ENCODE results near the gene SYAP1.
A peak's percentile ranks its signal among the peaks of the same experiment; 100 is the strongest.

The SYAP1 gene

DNA sequence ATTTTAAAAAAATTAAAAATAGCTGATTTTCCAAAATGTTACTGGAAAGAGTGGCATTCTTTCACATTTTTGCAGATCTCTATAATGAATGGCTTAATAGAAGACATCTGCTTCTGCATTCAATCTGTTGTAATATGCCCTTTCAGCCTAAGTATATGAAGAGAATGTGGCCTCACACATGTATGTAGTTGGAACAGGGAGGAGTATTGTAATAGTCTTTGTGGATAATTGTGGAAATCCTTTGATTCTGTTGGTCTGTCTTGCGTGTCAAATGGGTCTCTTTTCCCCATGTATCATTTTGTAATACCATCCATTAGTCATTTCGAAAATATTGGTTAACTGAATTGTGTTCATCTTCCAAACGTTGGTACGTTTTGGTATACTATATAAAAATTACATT is 78.4 kb downstream of the SYAP1 start:
- Histone ChIP-seq H3K9me3 (ENCODE audit: control insufficient read depth in 2 of 2, low read length in 2 of 2) (no peaks in the 10 kb centered on the region), H3K4me1 (ENCODE audit: control insufficient read depth, insufficient read depth, low read length) (no peaks in the 10 kb centered on the region), H3K27me3 (ENCODE audit: control insufficient read depth in 1 of 2, insufficient read depth in 2 of 2, low read length in 2 of 2) (no peaks in the 10 kb centered on the region), H3K36me3 (ENCODE audit: control insufficient read depth in 2 of 2, insufficient read depth in 2 of 2, low read length in 2 of 2) (peaks cover 0 to 8% of the 10 kb centered on the region in 2 donors), H3K4me3 (ENCODE audit: low read length in 2 of 2) (no peak overlapping the region), H3K27ac (ENCODE audit: low read length) (no peak overlapping the region), H3K9ac (ENCODE audit: low read length in 2 of 2) (no peak overlapping the region)

DNA sequence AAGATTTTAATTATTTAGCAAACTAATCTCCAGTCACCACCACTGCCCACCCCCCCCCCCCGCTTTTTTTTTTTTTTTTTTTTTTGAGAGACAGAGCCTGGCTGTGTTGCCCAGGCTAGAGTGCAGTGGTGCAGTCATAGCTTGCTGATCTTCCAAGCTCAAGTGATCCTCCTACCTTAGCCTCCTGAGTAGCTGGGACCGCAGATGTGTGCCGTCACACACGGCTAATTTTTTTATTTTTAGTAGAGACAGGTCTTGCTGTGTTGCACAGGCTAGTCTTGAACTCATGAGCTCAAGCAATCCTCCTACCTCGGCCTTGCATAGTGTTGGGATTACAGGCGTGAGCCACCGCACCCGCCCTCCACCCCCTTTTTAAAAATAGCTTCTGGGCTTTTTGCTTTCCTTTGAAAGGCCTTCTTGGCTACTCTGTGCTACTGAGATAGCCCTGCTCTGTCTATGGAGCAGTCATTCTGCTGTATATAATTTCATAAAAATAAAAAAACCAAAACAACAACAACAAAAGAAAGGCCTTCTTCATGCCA is 85.6 kb downstream of the SYAP1 start:
- peaks cover 6% of the 10 kb centered on the region for H3K4me1 ChIP-seq (ENCODE audit: control insufficient read depth, insufficient read depth, low read length)
- no peak overlapping the region for H3K27ac ChIP-seq (ENCODE audit: low read length)
- no peak overlapping the region for H3K9ac ChIP-seq (ENCODE audit: low read length in 2 of 2)
- no peaks in the 10 kb centered on the region for H3K27me3 ChIP-seq (ENCODE audit: control insufficient read depth in 1 of 2, insufficient read depth in 2 of 2, low read length in 2 of 2)
- H3K4me3 ChIP-seq (ENCODE audit: low read length in 2 of 2): no peak overlapping the region
- H3K9me3 ChIP-seq (ENCODE audit: control insufficient read depth in 2 of 2, low read length in 2 of 2): no peaks in the 10 kb centered on the region
- H3K36me3 ChIP-seq (ENCODE audit: control insufficient read depth in 2 of 2, insufficient read depth in 2 of 2, low read length in 2 of 2): peaks cover 0 to 3% of the 10 kb centered on the region in 2 donors

DNA sequence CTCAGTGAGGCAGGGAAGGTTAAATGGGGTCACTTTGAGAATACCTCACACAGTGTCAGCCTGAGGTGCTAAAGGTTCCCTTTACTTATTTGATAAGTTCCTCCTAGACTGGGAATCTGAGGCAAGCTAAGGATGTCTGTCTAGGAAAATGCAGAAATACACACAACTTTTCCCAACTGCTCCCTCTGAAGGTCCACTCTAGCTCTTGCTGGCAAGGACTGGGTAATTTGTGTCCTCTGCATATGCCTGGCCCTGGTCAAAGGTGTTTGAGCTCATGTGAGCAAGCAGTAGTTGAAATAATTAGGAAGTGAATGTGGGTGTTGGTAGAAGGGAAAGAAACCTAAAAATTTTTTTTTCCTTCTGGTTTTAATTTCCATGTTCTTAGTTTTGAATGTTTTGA is 88.1 kb downstream of the SYAP1 start:
- H3K9ac ChIP-seq (ENCODE audit: low read length in 2 of 2): no peak overlapping the region
- H3K4me1 ChIP-seq (ENCODE audit: control insufficient read depth, insufficient read depth, low read length): peaks cover 6% of the 10 kb centered on the region
- H3K4me3 ChIP-seq (ENCODE audit: low read length in 2 of 2): peak overlapping the region in 1 of 2 donors; percentile 64
- H3K36me3 ChIP-seq (ENCODE audit: control insufficient read depth in 2 of 2, insufficient read depth in 2 of 2, low read length in 2 of 2): no peaks in the 10 kb centered on the region
- H3K9me3 ChIP-seq (ENCODE audit: control insufficient read depth in 2 of 2, low read length in 2 of 2): no peaks in the 10 kb centered on the region
- no peaks in the 10 kb centered on the region for H3K27me3 ChIP-seq (ENCODE audit: control insufficient read depth in 1 of 2, insufficient read depth in 2 of 2, low read length in 2 of 2)
- H3K27ac ChIP-seq (ENCODE audit: low read length): no peak overlapping the region

DNA sequence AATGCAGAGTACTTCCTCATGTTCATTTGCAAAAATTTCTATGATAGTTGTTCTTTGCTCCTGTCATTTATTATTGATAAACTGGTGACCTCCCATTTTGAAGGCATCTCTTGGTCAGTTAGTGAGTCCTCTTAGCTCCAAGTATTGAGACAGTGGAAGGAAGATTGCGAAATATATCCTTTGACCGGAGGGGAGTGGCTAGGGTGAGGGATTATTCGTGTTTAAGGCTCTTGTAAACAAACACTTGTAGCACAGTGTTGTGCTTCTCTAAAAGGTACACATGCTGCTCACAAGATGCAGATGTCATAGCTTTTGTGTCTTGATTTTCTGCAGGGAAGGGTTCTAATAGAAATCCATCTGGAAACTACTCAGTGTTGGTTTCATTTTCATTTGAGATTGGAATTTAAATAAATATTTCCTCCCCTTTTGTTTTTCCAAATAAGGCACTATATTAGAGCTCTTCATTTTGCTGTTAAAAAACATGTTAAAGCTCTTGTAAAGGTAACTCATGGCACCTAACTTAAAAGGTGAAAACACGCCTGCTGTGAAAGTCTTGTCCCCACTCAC is 88.6 kb downstream of the SYAP1 start:
- no peaks in the 10 kb centered on the region for H3K27me3 ChIP-seq (ENCODE audit: control insufficient read depth in 1 of 2, insufficient read depth in 2 of 2, low read length in 2 of 2)
- H3K9ac ChIP-seq (ENCODE audit: low read length in 2 of 2): peak overlapping the region in 1 of 2 donors; percentile 13
- peak overlapping the region; percentile 40 to 64 for H3K4me3 ChIP-seq (ENCODE audit: low read length in 2 of 2)
- peaks cover 6% of the 10 kb centered on the region for H3K4me1 ChIP-seq (ENCODE audit: control insufficient read depth, insufficient read depth, low read length)
- no peak overlapping the region for H3K27ac ChIP-seq (ENCODE audit: low read length)
- no peaks in the 10 kb centered on the region for H3K9me3 ChIP-seq (ENCODE audit: control insufficient read depth in 2 of 2, low read length in 2 of 2)
- no peaks in the 10 kb centered on the region for H3K36me3 ChIP-seq (ENCODE audit: control insufficient read depth in 2 of 2, insufficient read depth in 2 of 2, low read length in 2 of 2)

DNA sequence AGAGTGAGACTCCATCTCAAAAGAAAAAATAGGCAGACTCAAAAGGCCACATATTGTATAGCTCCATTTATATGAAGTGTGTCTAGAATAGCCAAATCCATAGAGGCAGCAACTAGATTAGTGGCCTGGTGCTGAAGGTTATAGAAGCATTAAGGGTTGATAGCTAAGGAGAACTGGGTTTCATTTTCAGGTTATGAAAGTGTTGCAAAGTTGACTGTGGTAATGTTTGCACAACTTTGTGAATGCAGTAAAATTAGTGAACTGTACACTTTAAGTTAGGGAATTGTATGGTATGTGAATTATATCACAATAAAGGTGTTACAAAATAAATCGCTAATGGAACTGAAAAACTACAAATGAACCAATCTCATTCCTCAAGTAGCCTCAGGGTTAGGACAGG is 95.2 kb downstream of the SYAP1 start:
- Histone ChIP-seq H3K27ac (ENCODE audit: low read length) (no peak overlapping the region), H3K4me1 (ENCODE audit: control insufficient read depth, insufficient read depth, low read length) (no peaks in the 10 kb centered on the region), H3K27me3 (ENCODE audit: control insufficient read depth in 1 of 2, insufficient read depth in 2 of 2, low read length in 2 of 2) (no peaks in the 10 kb centered on the region), H3K9me3 (ENCODE audit: control insufficient read depth in 2 of 2, low read length in 2 of 2) (no peaks in the 10 kb centered on the region), H3K4me3 (ENCODE audit: low read length in 2 of 2) (no peak overlapping the region), H3K9ac (ENCODE audit: low read length in 2 of 2) (no peak overlapping the region), H3K36me3 (ENCODE audit: control insufficient read depth in 2 of 2, insufficient read depth in 2 of 2, low read length in 2 of 2) (peaks cover 0 to 4% of the 10 kb centered on the region in 2 donors)

Measured in stomach smooth muscle (tissue), 2 donors.